Skeletal muscle satellite cell (primary cell): Measurements from ENCODE around the gene CHMP4A.
"Not testable (repeated sequence)": the region's sequence is repeated elsewhere in the genome, so short reads cannot be mapped to it uniquely, and the experiment has no call there.

Experiments used
- H3K27me3 ChIP-seq: 2 replicates; pipeline ENCODE4 v1.7.0; 2013; ENCODE audit warnings: low read length; ENCODE audit not compliant: control insufficient read depth, insufficient read depth
- H3K36me3 ChIP-seq: 2 replicates; pipeline ENCODE4 v1.7.0; 2013; ENCODE audit warnings: mild to moderate bottlenecking, control low read depth, low read length; ENCODE audit not compliant: insufficient read depth
- H3K4me1 ChIP-seq: 2 replicates; pipeline ENCODE4 v1.7.0; 2013; ENCODE audit warnings: low read length; ENCODE audit not compliant: control insufficient read depth, insufficient read depth
- H3K4me2 ChIP-seq: 2 replicates; pipeline ENCODE4 v1.7.0; 2013; ENCODE audit warnings: mild to moderate bottlenecking, low read length
- H3K4me3 ChIP-seq: 2 replicates; pipeline ENCODE4 v1.7.0; 2013; ENCODE audit warnings: low read length
- H3K9ac ChIP-seq: 2 replicates; pipeline ENCODE4 v1.7.0; 2013; ENCODE audit warnings: mild to moderate bottlenecking, low read depth, low read length, moderate library complexity
- H3K9me3 ChIP-seq: replicated peaks from 2 replicates; pipeline ENCODE4 v1.7.0; 2013; ENCODE audit warnings: mild to moderate bottlenecking, control low read depth, low read length

CHMP4A gene

GRCh38 chr14:24255931-24256711 lies 42.8 kb upstream of the CHMP4A start:
- peaks cover 8% of the 10 kb centered on the region for H3K4me1 ChIP-seq
- H3K36me3 ChIP-seq, result no peaks in the 10 kb centered on the region
- H3K9me3 ChIP-seq, result no peaks in the 10 kb centered on the region
- H3K27me3 ChIP-seq, result no peaks in the 10 kb centered on the region
- no peak overlapping the region for H3K4me3 ChIP-seq
- no peak overlapping the region for H3K9ac ChIP-seq
- H3K4me2 ChIP-seq, result no peak overlapping the region

- no peaks in the 10 kb centered on the region for H3K36me3 ChIP-seq
- H3K9ac ChIP-seq, result no peak overlapping the region
- no peaks in the 10 kb centered on the region for H3K9me3 ChIP-seq
- H3K4me1 ChIP-seq, result peaks cover 8% of the 10 kb centered on the region
- H3K27me3 ChIP-seq, result no peaks in the 10 kb centered on the region
- H3K4me3 ChIP-seq, result no peak overlapping the region
- no peak overlapping the region for H3K4me2 ChIP-seq
Measured at GRCh38 chr14:24255438-24255837, 42.1 kb upstream of the CHMP4A start.

DNA sequence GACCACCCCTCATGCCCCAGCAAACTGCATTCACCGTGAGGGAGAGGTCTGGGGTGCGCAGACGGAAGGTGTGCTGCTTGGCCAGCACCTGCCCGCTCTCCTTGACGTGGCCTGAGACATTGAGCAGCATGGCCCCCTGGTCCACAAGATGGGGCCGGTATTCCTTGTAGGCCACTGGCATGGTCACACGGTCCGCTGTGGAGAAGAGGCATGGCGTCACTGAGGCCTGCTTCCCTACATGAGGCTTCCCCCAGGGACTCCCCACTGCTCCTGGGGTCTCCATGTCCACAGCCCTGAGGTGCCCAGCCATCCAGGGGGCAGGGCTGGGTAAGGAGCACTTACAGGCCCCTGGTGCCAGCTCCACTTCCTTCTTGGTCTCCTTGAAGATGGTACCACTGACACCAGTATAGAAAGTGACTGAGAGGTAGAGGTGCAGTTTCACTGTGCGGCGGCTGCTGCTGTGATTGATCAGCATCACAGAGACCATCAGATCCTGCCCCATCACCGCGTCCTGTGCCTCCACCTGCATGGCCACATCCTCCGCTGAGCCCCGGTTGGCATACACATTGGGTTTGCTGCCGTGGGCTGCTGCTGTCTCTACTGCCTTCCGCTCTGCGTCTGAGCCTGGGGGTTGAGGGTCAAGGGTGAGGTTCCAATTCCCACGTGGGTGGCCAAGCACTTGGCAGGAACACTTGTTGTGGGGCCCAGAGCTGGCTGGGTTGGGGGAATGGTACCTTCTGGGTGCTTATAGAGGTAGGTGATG lies 41.5 kb upstream of the CHMP4A start:
- no peaks in the 10 kb centered on the region for H3K36me3 ChIP-seq
- H3K27me3 ChIP-seq, result no peaks in the 10 kb centered on the region
- no peak overlapping the region for H3K4me3 ChIP-seq
- H3K4me2 ChIP-seq, result no peak overlapping the region
- H3K9me3 ChIP-seq, result no peaks in the 10 kb centered on the region
- H3K9ac ChIP-seq, result no peak overlapping the region
- H3K4me1 ChIP-seq, result peaks cover 8% of the 10 kb centered on the region

DNA sequence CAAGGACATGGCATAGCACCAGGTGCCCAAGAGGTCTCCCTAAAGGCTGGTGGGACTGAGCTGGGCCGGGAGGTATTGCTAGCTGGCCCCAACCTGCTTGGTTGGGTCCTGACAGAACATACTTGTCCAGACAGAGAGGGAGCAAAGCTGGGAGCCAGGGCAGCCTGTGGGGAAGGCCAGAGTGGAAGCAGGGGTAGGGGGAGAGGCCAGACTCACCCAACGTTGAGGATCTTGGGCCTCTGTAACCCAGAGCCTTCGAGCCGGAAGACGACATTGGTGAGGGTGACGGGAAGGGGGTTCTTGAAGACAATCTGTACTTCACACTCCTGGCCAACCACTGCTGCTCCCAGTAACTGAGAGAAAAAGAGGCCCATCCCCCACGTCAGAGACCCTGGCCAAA lies 40.6 kb upstream of the CHMP4A start:
- Histone ChIP-seq H3K4me3 (no peak overlapping the region), H3K4me1 (peaks cover 1% of the 10 kb centered on the region), H3K9ac (no peak overlapping the region), H3K9me3 (no peaks in the 10 kb centered on the region), H3K36me3 (no peaks in the 10 kb centered on the region), H3K4me2 (no peak overlapping the region), H3K27me3 (no peaks in the 10 kb centered on the region)

DNA sequence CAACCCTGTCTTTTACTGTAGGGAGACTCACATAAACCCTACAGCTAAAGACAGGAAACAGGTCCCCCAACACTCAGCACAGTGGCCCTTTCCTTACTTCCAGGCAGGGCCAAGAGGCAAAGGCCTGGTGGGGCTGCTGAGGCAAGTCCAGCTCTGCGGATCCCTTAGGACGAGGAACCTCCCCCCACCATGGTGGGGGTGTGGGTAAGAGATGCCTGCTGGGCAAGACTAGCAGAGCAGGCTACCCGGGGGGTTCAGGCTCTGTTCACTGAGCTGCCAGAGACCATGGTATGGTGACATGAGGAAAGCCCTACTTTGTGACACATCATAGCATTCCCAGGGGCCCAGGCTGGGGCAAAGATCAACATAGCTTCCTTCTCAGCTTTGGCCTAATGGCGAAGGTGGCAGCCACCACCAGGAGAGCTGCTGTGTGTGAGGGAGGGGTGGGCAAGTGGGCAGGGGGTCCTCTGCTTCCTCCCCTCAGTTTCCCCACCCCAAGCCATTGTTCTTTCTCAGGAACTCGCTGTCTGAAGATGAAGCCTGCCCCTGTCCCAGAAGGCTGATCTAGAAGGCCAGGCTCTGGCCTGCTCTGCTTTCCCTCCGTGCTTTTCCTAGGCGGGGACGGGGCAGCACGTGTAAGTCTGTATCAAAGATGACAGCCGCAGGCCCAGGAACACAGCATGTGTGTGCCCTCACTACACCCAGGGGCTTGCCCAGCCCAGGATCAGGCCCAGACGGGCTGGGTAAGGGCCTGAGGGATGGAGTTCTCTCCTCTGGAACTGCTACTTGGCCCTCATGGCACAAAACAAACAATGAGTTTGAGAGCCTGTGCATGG lies 39.2 kb upstream of the CHMP4A start:
- Histone ChIP-seq H3K4me1 (no peaks in the 10 kb centered on the region), H3K36me3 (no peaks in the 10 kb centered on the region), H3K9ac (no peak overlapping the region), H3K9me3 (no peaks in the 10 kb centered on the region), H3K4me3 (no peak overlapping the region), H3K4me2 (no peak overlapping the region), H3K27me3 (no peaks in the 10 kb centered on the region)

GRCh38 chr14:24251880-24252288 lies 38.6 kb upstream of the CHMP4A start:
- Histone ChIP-seq H3K36me3 (no peaks in the 10 kb centered on the region), H3K9ac (no peak overlapping the region), H3K4me1 (no peaks in the 10 kb centered on the region), H3K4me3 (no peak overlapping the region), H3K4me2 (no peak overlapping the region), H3K27me3 (no peaks in the 10 kb centered on the region), H3K9me3 (no peaks in the 10 kb centered on the region)

DNA sequence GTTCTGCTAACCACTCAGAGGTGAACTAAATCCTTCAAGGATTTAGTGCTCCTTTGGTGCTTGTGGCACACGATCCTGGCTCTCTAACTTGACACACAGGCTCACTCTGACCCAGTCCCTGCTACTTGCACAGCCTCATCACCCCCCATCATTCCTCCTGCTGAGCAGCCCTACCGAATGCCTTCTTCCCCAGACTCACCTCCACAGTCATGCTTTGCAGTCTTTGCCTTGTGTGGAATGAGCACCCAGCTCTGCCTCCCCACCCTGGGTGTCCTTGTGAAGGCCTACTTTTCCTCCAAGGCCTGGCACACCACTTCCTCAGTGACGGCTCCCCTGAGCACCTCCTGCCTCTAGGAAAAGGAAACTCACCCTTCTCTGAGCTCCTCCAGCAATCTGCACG lies 37.1 kb upstream of the CHMP4A start:
- Histone ChIP-seq H3K36me3 (no peaks in the 10 kb centered on the region), H3K4me2 (no peak overlapping the region), H3K9me3 (no peaks in the 10 kb centered on the region), H3K27me3 (no peaks in the 10 kb centered on the region), H3K9ac (no peak overlapping the region), H3K4me3 (no peak overlapping the region), H3K4me1 (no peaks in the 10 kb centered on the region)

- Histone ChIP-seq H3K9ac (no peak overlapping the region), H3K36me3 (no peaks in the 10 kb centered on the region), H3K27me3 (no peaks in the 10 kb centered on the region), H3K4me3 (no peak overlapping the region), H3K4me1 (no peaks in the 10 kb centered on the region), H3K4me2 (no peak overlapping the region), H3K9me3 (no peaks in the 10 kb centered on the region)
Measured at GRCh38 chr14:24249230-24250021, 36.1 kb upstream of the CHMP4A start.

DNA sequence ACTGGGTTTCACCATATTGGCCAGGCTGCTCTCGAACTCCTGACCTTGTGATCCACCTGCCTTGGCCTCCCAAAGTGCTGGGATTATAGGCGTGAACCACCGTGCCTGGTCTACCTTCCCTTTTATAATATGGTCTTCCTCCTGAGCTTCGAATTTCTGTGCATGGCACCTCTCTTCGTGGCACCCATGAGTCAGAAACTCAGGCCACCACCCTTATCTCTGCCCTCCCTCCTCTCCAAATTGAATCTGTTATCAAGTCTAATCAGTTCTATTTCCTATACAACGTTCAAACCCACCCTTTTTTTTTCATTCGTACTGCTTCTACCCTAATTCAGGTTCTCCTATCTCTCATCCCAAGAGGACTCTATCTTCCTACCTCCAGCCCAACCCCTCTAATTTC lies 34.1 kb upstream of the CHMP4A start:
- Histone ChIP-seq H3K9ac (no peak overlapping the region), H3K4me1 (peaks cover 8% of the 10 kb centered on the region), H3K9me3 (no peaks in the 10 kb centered on the region), H3K4me2 (no peak overlapping the region), H3K36me3 (no peaks in the 10 kb centered on the region), H3K4me3 (no peak overlapping the region), H3K27me3 (no peaks in the 10 kb centered on the region)

GRCh38 chr14:24246765-24247212 lies 33.5 kb upstream of the CHMP4A start:
- H3K9me3 ChIP-seq, result no peaks in the 10 kb centered on the region
- peaks cover 8% of the 10 kb centered on the region for H3K4me1 ChIP-seq
- H3K27me3 ChIP-seq, result no peaks in the 10 kb centered on the region
- no peak overlapping the region for H3K9ac ChIP-seq
- no peak overlapping the region for H3K4me3 ChIP-seq
- H3K36me3 ChIP-seq, result no peaks in the 10 kb centered on the region
- H3K4me2 ChIP-seq, result no peak overlapping the region

GRCh38 chr14:24245350-24245749 lies 32.1 kb upstream of the CHMP4A start:
- H3K4me2 ChIP-seq, H3K9ac ChIP-seq, H3K9me3 ChIP-seq, H3K4me3 ChIP-seq, H3K27me3 ChIP-seq, H3K36me3 ChIP-seq: not testable (repeated sequence)
- peaks cover 20% of the 10 kb centered on the region for H3K4me1 ChIP-seq
